ENCODE measurements around the gene FSD1L.

FSD1L gene

DNA sequence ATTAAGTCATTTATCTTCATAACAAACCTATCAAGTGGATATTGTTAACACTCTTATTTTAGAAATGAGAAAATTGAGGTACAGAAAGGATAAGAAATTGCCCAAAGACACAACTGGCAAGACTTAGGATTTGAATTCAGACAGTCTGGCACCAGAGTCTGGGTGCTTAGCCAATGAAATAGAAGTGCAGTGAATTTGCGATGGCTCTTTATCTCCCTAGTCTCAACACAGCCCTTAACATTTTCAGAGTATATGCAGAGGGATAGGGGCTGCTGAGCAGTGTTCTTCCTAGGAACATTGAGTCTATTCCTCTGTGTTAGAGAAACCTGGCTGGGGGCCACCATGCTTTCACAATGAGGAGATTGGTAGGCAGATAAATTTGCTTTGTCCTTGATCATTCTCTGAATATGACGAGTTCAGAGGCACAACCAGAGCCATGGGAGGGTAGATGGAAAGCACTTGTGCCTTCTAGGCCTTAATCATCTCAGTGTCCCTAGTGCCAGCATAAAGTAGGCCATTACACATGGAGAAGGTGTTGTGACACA is 6.1 kb upstream of the FSD1L start:
- H3K9me3 ChIP-seq (ENCODE audit: low read length), result no peaks in the 10 kb centered on the region
- H3K4me1 ChIP-seq (ENCODE audit: insufficient read depth, low read length), result no peaks in the 10 kb centered on the region
- no peaks in the 10 kb centered on the region for H3K27me3 ChIP-seq (ENCODE audit: insufficient read depth, low read length)
- H2AFZ ChIP-seq (ENCODE audit: low read depth, low read length), result no peak overlapping the region
- no peaks in the 10 kb centered on the region for H3K36me3 ChIP-seq (ENCODE audit: insufficient read depth, low read length)
- no peak overlapping the region for H3K4me3 ChIP-seq (ENCODE audit: low read length)

DNA sequence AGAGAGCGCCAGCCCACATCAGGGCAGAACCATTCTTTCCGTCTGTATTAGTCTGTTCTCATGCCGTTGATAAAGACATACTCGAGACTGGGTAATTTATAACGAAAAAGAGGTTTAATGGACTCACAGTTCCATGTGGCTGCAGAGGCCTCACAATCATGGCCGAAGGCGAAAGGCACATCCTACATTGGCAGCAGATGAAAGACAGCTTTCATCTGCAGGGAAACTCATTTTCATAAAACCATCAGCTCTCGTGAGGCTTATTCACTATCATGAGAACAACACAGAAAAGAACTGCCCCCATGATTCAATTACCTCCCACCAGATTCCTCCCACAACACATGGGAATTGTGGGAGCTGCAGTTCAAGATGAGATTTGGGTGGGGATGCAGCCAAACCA is 4.7 kb upstream of the FSD1L start:
- no peaks in the 10 kb centered on the region for H3K4me1 ChIP-seq (ENCODE audit: insufficient read depth, low read length)
- no peaks in the 10 kb centered on the region for H3K36me3 ChIP-seq (ENCODE audit: insufficient read depth, low read length)
- H2AFZ ChIP-seq (ENCODE audit: low read depth, low read length), result no peak overlapping the region
- H3K4me3 ChIP-seq (ENCODE audit: low read length), result no peak overlapping the region
- H3K9me3 ChIP-seq (ENCODE audit: low read length), result no peaks in the 10 kb centered on the region
- H3K27me3 ChIP-seq (ENCODE audit: insufficient read depth, low read length), result no peaks in the 10 kb centered on the region

DNA sequence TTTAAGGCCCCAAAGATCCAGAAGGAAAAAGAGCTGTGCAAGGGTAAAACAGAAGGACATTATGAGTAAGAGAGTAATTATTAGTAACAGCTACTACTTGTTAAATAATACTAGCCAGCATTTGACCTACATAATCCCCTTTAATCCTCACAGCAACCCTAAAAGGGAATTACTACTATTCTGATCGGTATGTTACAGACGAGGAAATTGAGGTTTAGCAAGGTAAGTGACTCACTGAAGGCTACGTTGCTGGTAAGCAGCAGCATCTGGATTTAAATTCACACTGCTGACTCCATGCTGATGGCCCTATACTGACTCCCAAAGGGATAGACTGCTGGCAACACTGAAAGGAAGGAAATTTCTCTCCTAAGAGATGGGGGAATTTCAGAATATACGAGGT is 3.7 kb upstream of the FSD1L start:
- H3K4me1 ChIP-seq (ENCODE audit: insufficient read depth, low read length), result no peaks in the 10 kb centered on the region
- H3K9me3 ChIP-seq (ENCODE audit: low read length), result no peaks in the 10 kb centered on the region
- H3K4me3 ChIP-seq (ENCODE audit: low read length), result no peak overlapping the region
- no peak overlapping the region for H2AFZ ChIP-seq (ENCODE audit: low read depth, low read length)
- H3K36me3 ChIP-seq (ENCODE audit: insufficient read depth, low read length), result no peaks in the 10 kb centered on the region
- no peaks in the 10 kb centered on the region for H3K27me3 ChIP-seq (ENCODE audit: insufficient read depth, low read length)

DNA sequence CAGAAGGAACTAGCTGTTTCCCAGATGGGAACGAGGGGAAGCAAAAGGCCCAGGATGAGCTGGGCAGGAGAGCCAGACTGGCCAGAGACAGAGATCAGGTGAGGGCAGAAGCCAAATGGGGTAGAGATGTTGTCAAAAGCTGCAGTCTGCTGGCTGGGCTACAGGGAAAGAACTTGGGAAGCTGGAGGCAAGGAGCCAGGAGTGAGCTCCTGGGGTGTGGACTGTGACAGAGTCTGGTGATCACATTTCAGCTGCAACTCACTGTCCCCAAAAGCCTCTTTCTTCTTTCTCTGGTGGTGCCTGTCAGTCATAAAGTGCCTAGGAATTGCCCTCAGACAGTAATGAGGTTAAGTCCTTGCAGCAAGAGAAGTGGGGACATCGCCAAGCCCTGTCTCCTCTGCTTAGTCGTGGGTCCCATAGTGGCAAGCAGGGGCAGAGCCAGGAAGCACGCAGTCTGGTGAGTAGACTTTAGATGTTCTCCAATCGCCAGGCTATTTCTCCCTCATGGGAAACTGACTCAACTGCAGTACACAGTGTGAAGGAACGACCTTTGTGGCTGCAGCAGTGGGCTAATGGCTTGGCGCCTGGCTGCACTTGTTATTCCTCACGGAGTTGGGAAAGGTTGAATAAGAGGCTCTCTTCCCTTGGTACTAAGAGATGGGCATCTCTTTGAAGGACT is 2.5 kb upstream of the FSD1L start:
- H3K4me1 ChIP-seq (ENCODE audit: insufficient read depth, low read length), result peaks cover 7% of the 10 kb centered on the region
- no peaks in the 10 kb centered on the region for H3K9me3 ChIP-seq (ENCODE audit: low read length)
- H3K4me3 ChIP-seq (ENCODE audit: low read length), result no peak overlapping the region
- no peaks in the 10 kb centered on the region for H3K36me3 ChIP-seq (ENCODE audit: insufficient read depth, low read length)
- H2AFZ ChIP-seq (ENCODE audit: low read depth, low read length), result no peak overlapping the region
- no peaks in the 10 kb centered on the region for H3K27me3 ChIP-seq (ENCODE audit: insufficient read depth, low read length)

DNA sequence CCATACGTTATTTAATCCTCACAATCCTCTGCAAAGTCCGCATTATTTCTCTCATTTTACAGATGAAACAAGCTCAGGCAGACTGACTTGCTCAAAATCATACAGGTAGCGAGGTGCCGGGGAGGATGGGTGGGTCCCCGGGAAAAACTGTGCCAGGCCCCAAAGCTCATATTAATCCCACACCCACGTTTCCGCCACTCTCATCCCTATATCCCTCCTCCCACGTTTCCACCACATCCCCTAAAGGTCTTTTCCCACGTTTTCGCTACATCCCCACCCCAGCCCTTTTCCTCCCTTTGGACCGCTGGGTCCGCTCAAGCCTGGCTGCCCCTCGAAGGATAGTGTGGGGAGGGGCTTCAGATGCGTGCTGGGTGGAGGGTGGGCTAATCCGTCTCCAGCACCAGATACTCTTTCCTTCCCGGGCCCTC is 434 bp upstream of the FSD1L start:
- peaks cover 2% of the 10 kb centered on the region for H3K36me3 ChIP-seq (ENCODE audit: insufficient read depth, low read length)
- H3K4me1 ChIP-seq (ENCODE audit: insufficient read depth, low read length), result peaks cover 7% of the 10 kb centered on the region
- no peaks in the 10 kb centered on the region for H3K27me3 ChIP-seq (ENCODE audit: insufficient read depth, low read length)
- H3K9me3 ChIP-seq (ENCODE audit: low read length), result no peaks in the 10 kb centered on the region
- peak overlapping the region; percentile 67 for H2AFZ ChIP-seq (ENCODE audit: low read depth, low read length)
- peak overlapping the region; percentile 79 for H3K4me3 ChIP-seq (ENCODE audit: low read length)

DNA sequence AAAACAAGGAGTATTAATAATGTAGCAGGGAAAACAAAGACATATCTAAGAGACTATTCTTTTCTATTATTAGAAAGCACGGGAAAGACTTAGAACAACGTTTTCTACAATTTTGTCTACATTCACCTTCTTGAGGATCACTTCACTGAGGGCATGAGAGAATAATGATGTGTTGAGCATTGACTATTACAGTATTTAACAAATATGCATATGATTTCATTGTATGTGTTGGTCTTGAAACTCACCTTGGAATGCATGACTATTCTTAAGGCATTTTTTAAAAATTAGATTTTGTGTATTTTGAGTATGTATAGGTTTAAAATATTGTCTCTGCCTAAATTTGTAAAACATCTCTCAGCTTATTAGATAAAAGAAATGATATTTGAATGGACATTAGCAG is 1.2 kb downstream of the FSD1L start:
- Histone ChIP-seq H3K36me3 (ENCODE audit: insufficient read depth, low read length) (peaks cover 2% of the 10 kb centered on the region), H3K27me3 (ENCODE audit: insufficient read depth, low read length) (no peaks in the 10 kb centered on the region), H3K9me3 (ENCODE audit: low read length) (peaks cover 2% of the 10 kb centered on the region), H3K4me1 (ENCODE audit: insufficient read depth, low read length) (peaks cover 7% of the 10 kb centered on the region), H2AFZ (ENCODE audit: low read depth, low read length) (peak overlapping the region; percentile 67), H3K4me3 (ENCODE audit: low read length) (peak overlapping the region; percentile 79)

DNA sequence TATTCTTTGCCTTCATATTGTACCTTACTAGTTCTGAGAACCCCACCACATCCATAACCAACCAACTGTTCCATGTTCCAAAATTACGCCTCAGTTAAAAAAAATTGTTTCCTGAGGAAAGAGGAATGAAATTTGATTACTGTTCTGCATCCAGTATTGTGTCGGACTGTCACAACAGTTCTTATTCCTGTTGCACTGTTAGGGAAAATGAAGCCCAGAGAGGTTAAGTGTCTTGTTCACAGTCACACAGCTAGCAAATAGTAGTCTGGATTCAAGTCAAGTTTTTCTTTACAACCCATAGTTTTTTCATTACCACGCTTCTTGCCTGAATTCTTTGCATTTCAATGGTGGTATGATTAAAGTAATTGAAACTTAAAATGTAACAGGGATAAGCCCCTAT is 4.4 kb downstream of the FSD1L start:
- Histone ChIP-seq H3K9me3 (ENCODE audit: low read length) (peaks cover 8% of the 10 kb centered on the region), H2AFZ (ENCODE audit: low read depth, low read length) (no peak overlapping the region), H3K36me3 (ENCODE audit: insufficient read depth, low read length) (peaks cover 6% of the 10 kb centered on the region), H3K27me3 (ENCODE audit: insufficient read depth, low read length) (no peaks in the 10 kb centered on the region), H3K4me3 (ENCODE audit: low read length) (no peak overlapping the region), H3K4me1 (ENCODE audit: insufficient read depth, low read length) (peaks cover 7% of the 10 kb centered on the region)

DNA sequence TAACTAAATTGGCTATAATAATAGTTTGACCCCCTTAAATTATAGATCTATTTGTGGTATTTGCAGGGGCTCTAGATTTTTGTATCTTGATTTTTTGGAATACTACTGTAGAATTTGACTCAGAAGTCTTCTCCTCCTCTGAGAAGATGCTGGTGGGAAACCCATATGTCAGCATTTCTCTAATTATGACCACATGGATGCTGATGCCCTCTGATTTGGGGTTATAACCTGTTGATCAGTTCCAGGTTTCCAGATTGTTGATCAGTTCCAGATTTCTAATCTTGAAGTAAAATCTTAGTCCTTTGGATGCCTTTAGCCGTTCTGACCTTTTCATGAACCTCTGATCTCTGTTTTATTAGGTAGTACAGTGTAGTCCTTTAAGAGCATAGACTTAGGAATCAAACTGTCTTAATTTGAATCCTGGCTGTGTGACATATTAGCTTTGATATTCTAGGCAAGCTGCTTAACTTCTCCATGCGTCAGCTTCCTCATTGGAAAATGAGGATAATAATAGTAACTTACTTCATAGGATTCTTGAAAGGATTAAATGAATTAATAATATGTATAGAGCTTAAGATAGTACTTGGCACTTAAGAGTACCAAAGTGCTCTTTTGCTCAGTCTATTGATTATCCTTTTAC is 8.1 kb downstream of the FSD1L start:
- peaks cover 5% of the 10 kb centered on the region for H3K4me1 ChIP-seq (ENCODE audit: insufficient read depth, low read length)
- H3K27me3 ChIP-seq (ENCODE audit: insufficient read depth, low read length), result no peaks in the 10 kb centered on the region
- H3K4me3 ChIP-seq (ENCODE audit: low read length), result no peak overlapping the region
- peaks cover 15% of the 10 kb centered on the region for H3K36me3 ChIP-seq (ENCODE audit: insufficient read depth, low read length)
- H3K9me3 ChIP-seq (ENCODE audit: low read length), result peaks cover 20% of the 10 kb centered on the region
- H2AFZ ChIP-seq (ENCODE audit: low read depth, low read length), result no peak overlapping the region

DNA sequence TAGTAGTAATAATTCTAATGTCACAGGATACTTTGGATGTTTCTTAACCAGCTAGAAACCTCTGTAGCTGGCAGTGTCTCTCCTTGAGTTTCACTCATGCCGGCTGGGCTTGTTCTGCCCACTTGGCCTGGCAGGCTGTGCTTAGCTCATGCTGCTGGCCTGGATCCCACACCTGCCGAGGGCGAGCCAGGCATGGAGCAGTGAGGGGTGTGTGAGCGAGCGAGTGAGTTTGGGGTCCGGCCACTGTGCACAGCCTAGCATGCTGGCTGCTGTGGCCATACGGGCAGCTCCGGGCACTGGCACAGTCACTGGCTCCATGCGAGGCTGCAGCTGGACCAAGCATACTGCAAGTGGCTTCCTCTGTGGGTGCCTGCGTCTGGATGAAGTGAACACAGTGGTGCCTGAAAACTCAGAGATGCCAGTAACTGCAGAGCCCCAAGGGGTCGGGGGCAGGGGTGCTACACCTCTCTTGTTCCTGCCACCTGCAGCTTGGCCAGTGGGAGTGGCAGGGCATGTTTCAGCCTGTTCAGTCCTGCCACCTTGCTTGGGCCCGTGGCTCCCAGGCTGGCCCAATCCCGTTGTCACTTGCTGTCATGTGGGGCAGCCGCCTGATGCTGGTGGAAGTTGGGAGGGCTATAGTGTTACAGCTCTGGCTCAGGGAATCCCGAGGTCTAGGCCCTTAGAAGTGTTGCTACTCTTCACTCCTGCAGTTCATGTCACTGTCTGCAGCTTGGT is 9.9 kb downstream of the FSD1L start:
- peaks cover 5% of the 10 kb centered on the region for H3K4me1 ChIP-seq (ENCODE audit: insufficient read depth, low read length)

DNA sequence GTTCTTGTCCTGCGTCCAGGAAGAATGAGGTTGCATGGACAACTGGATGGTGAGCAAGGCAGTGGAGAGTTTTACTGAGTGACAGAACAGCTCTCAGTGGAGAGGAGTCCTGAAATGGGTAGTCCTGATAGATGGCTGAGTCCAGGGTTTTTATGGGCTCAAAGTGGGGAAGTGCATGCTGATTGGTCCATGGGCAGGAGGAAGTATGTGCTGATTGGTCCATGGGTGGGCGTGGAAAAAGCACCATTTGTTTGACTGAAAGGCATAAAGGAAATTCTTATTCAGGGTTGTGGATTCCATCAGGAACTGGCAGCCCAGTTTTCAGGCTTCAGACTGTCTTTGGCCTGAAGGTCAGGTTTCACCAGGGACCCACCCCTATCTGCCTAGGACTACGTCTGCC is 10.6 kb downstream of the FSD1L start:
- no peaks in the 10 kb centered on the region for H3K27me3 ChIP-seq (ENCODE audit: insufficient read depth, low read length)
- peaks cover 5% of the 10 kb centered on the region for H3K4me1 ChIP-seq (ENCODE audit: insufficient read depth, low read length)
- H3K9me3 ChIP-seq (ENCODE audit: low read length), result peaks cover 19% of the 10 kb centered on the region
- no peak overlapping the region for H2AFZ ChIP-seq (ENCODE audit: low read depth, low read length)
- peaks cover 15% of the 10 kb centered on the region for H3K36me3 ChIP-seq (ENCODE audit: insufficient read depth, low read length)
- H3K4me3 ChIP-seq (ENCODE audit: low read length), result no peak overlapping the region

More for the DNA sequence above, 9.9 kb downstream of the FSD1L start:
- Histone ChIP-seq H3K9me3 (ENCODE audit: low read length) (peaks cover 19% of the 10 kb centered on the region), H2AFZ (ENCODE audit: low read depth, low read length) (no peak overlapping the region), H3K4me3 (ENCODE audit: low read length) (no peak overlapping the region), H3K36me3 (ENCODE audit: insufficient read depth, low read length) (peaks cover 13% of the 10 kb centered on the region), H3K27me3 (ENCODE audit: insufficient read depth, low read length) (no peaks in the 10 kb centered on the region)

DNA sequence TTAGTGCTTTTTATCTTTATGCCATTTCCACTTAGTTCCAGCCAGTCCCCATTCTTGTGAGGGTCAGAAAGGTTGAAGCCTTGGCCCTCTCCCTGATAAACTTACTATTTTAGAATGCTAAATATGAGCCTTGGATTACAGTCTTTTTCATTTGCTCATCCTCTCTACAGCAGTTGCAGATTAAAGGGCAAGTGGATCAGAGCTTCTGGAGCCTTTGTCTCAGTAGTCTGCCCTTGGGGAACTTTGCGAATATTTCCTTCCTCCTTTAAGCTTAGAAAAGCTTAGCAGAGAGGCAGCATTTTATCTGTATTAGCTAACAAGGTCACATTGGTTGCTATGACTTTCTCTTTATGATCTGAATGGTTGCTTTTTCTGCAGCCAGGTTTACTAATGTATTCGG is 11.5 kb downstream of the FSD1L start:
- peaks cover 19% of the 10 kb centered on the region for H3K9me3 ChIP-seq (ENCODE audit: low read length)
- H3K4me1 ChIP-seq (ENCODE audit: insufficient read depth, low read length), result peaks cover 5% of the 10 kb centered on the region
- no peak overlapping the region for H2AFZ ChIP-seq (ENCODE audit: low read depth, low read length)
- no peaks in the 10 kb centered on the region for H3K27me3 ChIP-seq (ENCODE audit: insufficient read depth, low read length)
- H3K4me3 ChIP-seq (ENCODE audit: low read length), result no peak overlapping the region
- peaks cover 23% of the 10 kb centered on the region for H3K36me3 ChIP-seq (ENCODE audit: insufficient read depth, low read length)

DNA sequence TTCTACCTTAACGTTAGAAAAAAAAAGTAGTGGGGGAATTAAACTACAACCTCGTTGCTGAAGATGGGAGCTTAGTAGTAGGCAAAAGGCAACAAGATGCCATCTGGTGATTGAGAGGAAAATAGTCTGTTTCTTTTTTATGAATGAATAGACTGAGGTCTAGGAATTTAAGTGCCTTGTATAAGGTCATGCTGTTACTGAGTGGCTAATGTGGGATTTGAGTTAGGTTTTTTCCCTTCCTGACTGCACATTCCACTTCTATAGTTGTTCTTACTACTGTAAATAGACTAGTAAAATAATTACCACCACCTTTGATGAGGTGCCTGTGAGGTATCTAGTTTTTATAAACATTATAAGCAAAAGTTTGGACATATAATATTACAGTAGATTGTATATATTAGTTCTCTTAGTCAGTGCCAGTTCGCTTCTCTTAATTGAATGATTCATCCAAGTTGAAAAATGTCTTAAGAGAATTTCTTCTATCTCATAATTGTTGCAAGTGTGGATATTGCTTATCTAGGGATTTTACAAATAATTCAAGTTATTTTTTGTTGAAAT is 19.1 kb downstream of the FSD1L start:
- H3K9me3 ChIP-seq (ENCODE audit: low read length), result peaks cover 16% of the 10 kb centered on the region
- no peak overlapping the region for H2AFZ ChIP-seq (ENCODE audit: low read depth, low read length)
- H3K4me3 ChIP-seq (ENCODE audit: low read length), result no peak overlapping the region
- no peaks in the 10 kb centered on the region for H3K27me3 ChIP-seq (ENCODE audit: insufficient read depth, low read length)
- peaks cover 70% of the 10 kb centered on the region for H3K36me3 ChIP-seq (ENCODE audit: insufficient read depth, low read length)
- H3K4me1 ChIP-seq (ENCODE audit: insufficient read depth, low read length), result no peaks in the 10 kb centered on the region

DNA sequence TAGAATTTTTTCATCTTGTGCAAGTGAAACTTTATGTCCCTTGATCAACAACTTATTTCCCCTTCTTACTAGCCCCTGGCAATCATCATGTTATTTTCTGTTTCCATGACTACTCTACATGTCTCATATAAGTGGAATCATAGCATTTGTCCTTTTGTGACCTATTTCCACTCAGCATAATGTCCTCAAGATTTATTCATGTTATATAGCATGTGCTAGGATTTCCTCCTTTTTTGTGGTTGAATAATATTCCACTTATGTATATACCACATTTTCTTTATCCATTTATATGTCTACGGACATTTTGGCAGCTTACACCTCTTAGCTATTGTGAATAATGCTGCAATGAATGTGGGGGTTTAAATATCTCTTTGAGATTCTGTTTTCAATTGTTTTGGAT is 21.0 kb downstream of the FSD1L start:
- no peak overlapping the region for H3K4me3 ChIP-seq (ENCODE audit: low read length)
- no peak overlapping the region for H2AFZ ChIP-seq (ENCODE audit: low read depth, low read length)
- no peaks in the 10 kb centered on the region for H3K27me3 ChIP-seq (ENCODE audit: insufficient read depth, low read length)
- no peaks in the 10 kb centered on the region for H3K4me1 ChIP-seq (ENCODE audit: insufficient read depth, low read length)
- peaks cover 80% of the 10 kb centered on the region for H3K36me3 ChIP-seq (ENCODE audit: insufficient read depth, low read length)
- H3K9me3 ChIP-seq (ENCODE audit: low read length), result peaks cover 16% of the 10 kb centered on the region
